K562 (cell line): ENCODE results near the gene PARD6B. TPM values are rescaled to one million over a fixed set of nuclear protein-coding genes. Genes with fewer than 3 reads are reported as not detected.

Source experiments
- BRCA1 ChIP-seq, 2 experiments: fragments of 450-650 bp in 1 of 2; sonication (generic) in 1 of 2; formaldehyde crosslinking in 1 of 2; IDR thresholded peaks; 2 replicates each; pipeline versions ENCODE4 v1.5.0 to v1.6.1; 2017 to 2020; ENCODE audit warnings: mild to moderate bottlenecking in 1 of 2, missing genetic modification reagents in 1 of 2
- CSDE1 ChIP-seq, 2 experiments: fragments of 450-650 bp; IDR thresholded peaks; 2 replicates each; pipeline ENCODE4 v1.6.1; 2016; ENCODE audit warnings: mild to moderate bottlenecking in 1 of 2
- FIP1L1 ChIP-seq: fragments of 200-400 bp; formaldehyde crosslinking; IDR thresholded peaks from 2 replicates; pipeline ENCODE4 v1.6.1; 2018; ENCODE audit warnings: mild to moderate bottlenecking, low read depth, low read length; ENCODE audit not compliant: poor library complexity, severe bottlenecking
- FOXJ2 ChIP-seq: fragments of 200-800 bp; sonication (Bioruptor generic); IDR thresholded peaks from 2 replicates; pipeline ENCODE4 v1.6.1; 2016; ENCODE audit warnings: missing genetic modification characterization, missing compliant biosample characterization
- FOXK1 ChIP-seq: sonication (generic); formaldehyde crosslinking; IDR thresholded peaks from 2 replicates; pipeline ENCODE4 v1.8.0; 2022; ENCODE audit warnings: missing genetic modification reagents, mild to moderate bottlenecking, borderline replicate concordance
- GTF2E2 ChIP-seq: fragments of 200-800 bp; sonication (Bioruptor generic); IDR thresholded peaks from 2 replicates; pipeline ENCODE4 v1.6.1; 2016; ENCODE audit warnings: missing genetic modification characterization, missing compliant biosample characterization
- ILF3 ChIP-seq: fragments of 450-650 bp; IDR thresholded peaks from 2 replicates; pipeline ENCODE4 v1.6.1; 2018; ENCODE audit warnings: antibody characterized with exemption, mild to moderate bottlenecking, moderate library complexity, borderline replicate concordance
- KLF16 ChIP-seq: IDR thresholded peaks from 2 replicates; pipeline ENCODE4 v1.6.1; 2016; ENCODE audit warnings: antibody characterized with exemption
- MIER1 ChIP-seq: fragments of 450-650 bp; IDR thresholded peaks from 2 replicates; pipeline ENCODE4 v1.6.1; 2016; ENCODE audit warnings: antibody characterized with exemption, mild to moderate bottlenecking, low read depth
- POLR2AphosphoS2 ChIP-seq: IDR thresholded peaks from 2 replicates; pipeline ENCODE4 v1.6.1; 2012; ENCODE audit warnings: low read length, improper control_type of control experiment
- RFX5 ChIP-seq: IDR thresholded peaks from 2 replicates; pipeline ENCODE4 v1.6.1; 2011; ENCODE audit warnings: low read depth, mild to moderate bottlenecking, improper control_type of control experiment, low read length
- SOX6 ChIP-seq: fragments of 450-650 bp; IDR thresholded peaks from 2 replicates; pipeline ENCODE4 v1.6.1; 2014; ENCODE audit warnings: mild to moderate bottlenecking
- TCF7L2 ChIP-seq: fragments of 150-350 bp; IDR thresholded peaks from 2 replicates; pipeline ENCODE4 v1.6.1; 2016; ENCODE audit warnings: low read depth, mild to moderate bottlenecking, low read length, moderate library complexity
- ZNF282 ChIP-seq: sonication (generic); formaldehyde crosslinking; IDR thresholded peaks from 2 replicates; pipeline ENCODE4 v1.8.1; 2023; ENCODE audit warnings: missing genetic modification reagents
- ZNF347 ChIP-seq: fragments of 450-650 bp; formaldehyde crosslinking; IDR thresholded peaks from 2 replicates; pipeline ENCODE4 v1.4.0; 2020; ENCODE audit warnings: low read depth, mild to moderate bottlenecking, moderate library complexity
- ZNF766 ChIP-seq: fragments of 200-800 bp; sonication (Bioruptor generic); conservative IDR thresholded peaks from 2 replicates; pipeline ENCODE4 v1.6.1; 2016; ENCODE audit warnings: missing genetic modification characterization, missing compliant biosample characterization
- polyA plus RNA-seq, 8 experiments: library from polyadenylated mRNA; depleted of rRNA in 4 of 8; stranded (reverse) in 5 of 8; unstranded in 3 of 8; fragments of >200 nt; fragmentation: Nextera tagmentation in 2 of 8; fragmentation: Illumina TruSeq in 1 of 8; extraction: Ambion mirVana in 2 of 8; extraction: Trizol in 1 of 8; gene quantifications; 2 replicates each; pipeline versions ENCODE4 v1.2.1 to v1.2.3, GENCODE V29; 2011 to 2014; ENCODE audit warnings: inconsistent platforms in 1 of 8, missing spikeins in 1 of 8
- total RNA-seq, 7 experiments: library from RNA; depleted of rRNA in 6 of 7; stranded (reverse); fragments of >200 nt in 6 of 7; fragmentation: Illumina TruSeq in 2 of 7; extraction: Trizol in 2 of 7; gene quantifications; 2 replicates each; pipeline versions ENCODE4 v1.2.1 to v1.2.3, GENCODE V29; 2011 to 2021; ENCODE audit warnings: low replicate concordance in 1 of 7
- TF ChIP-seq, protein P1 (sequence below): sonication (generic); formaldehyde crosslinking; IDR thresholded peaks from 2 replicates; pipeline ENCODE4 v1.8.0; 2022; ENCODE audit warnings: missing genetic modification reagents, mild to moderate bottlenecking, borderline replicate concordance
- TF ChIP-seq, protein P2 (sequence below), 2 experiments: fragments of 450-650 bp in 1 of 2; sonication (generic) in 1 of 2; formaldehyde crosslinking in 1 of 2; IDR thresholded peaks in 1 of 2; conservative IDR thresholded peaks in 1 of 2; 2 replicates each; pipeline versions ENCODE4 v1.6.1 to v1.8.1; 2016 to 2023; ENCODE audit warnings: mild to moderate bottlenecking in 2 of 2, moderate library complexity in 2 of 2, inconsistent platforms in 1 of 2, missing genetic modification reagents in 1 of 2
- TF ChIP-seq, protein P3 (sequence below): fragments of 250-450 bp; sonication (Bioruptor Pico); IDR thresholded peaks from 2 replicates; pipeline ENCODE4 v1.4.0; 2020
- TF ChIP-seq, protein P4 (sequence below), 2 experiments: fragments of 200-800 bp in 1 of 2; sonication (Bioruptor generic) in 1 of 2; sonication (generic) in 1 of 2; formaldehyde crosslinking in 1 of 2; IDR thresholded peaks in 1 of 2; conservative IDR thresholded peaks in 1 of 2; 2 replicates each; pipeline versions ENCODE4 v1.5.0 to v1.6.1; 2016 to 2020; ENCODE audit warnings: missing compliant biosample characterization in 1 of 2, missing genetic modification characterization in 1 of 2, missing genetic modification reagents in 1 of 2

Gene PARD6B
- total and polyA plus RNA-seq, 9 of the 15 experiments (the other 6 are each of a cell fraction or from before 2014, with no cell fraction given) = 1.7 to 12.3 (median 5.5) TPM

DNA sequence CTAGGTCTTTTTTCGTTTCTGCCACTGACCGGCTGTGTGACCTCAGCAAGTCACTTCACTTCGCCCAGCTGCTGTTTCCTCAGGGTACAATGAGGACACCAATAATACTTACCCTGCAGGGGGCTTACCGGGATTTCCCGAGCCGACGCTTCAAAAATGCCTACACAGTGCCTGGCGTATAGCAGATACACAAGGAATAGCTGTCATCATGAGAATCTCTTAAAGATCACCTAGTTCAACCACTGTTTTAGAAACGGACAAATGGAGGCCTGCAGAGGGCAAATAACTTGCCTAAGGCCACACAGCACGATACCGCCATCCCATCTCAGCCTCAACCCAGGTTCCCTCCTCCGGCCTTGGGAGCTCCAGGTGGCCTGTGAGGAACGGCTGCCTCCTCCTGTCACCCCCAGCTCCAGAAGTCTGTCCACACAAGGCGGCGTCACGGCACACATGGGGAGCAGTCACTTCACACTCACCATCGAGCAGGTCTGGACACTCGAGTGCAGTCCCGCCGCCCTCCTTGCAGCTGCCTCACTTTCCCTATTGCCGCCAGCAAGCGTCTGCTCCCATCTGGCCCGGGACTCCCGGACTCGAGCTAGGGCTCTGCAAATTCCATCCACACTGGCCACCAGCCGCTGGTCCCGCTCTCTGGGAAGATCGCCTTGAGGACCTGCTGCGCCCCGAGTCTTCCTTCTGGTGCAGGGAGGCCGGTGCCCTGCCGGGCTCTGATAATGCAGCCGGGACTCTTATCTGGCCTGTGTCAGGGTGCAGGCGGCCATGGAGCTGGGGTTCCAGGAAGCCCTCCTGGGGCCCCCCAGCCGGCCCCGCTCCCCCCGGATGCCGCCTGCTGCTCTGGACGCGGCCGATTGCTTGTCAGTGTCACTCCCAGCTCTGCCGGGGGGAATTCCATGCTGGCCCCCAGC lies 40.5 kb upstream of the PARD6B start, which contains the start of gene RIPOR3 (continued):
- TF ChIP-seq, protein P1, sequence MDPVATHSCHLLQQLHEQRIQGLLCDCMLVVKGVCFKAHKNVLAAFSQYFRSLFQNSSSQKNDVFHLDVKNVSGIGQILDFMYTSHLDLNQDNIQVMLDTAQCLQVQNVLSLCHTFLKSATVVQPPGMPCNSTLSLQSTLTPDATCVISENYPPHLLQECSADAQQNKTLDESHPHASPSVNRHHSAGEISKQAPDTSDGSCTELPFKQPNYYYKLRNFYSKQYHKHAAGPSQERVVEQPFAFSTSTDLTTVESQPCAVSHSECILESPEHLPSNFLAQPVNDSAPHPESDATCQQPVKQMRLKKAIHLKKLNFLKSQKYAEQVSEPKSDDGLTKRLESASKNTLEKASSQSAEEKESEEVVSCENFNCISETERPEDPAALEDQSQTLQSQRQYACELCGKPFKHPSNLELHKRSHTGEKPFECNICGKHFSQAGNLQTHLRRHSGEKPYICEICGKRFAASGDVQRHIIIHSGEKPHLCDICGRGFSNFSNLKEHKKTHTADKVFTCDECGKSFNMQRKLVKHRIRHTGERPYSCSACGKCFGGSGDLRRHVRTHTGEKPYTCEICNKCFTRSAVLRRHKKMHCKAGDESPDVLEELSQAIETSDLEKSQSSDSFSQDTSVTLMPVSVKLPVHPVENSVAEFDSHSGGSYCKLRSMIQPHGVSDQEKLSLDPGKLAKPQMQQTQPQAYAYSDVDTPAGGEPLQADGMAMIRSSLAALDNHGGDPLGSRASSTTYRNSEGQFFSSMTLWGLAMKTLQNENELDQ (CRISPR knock-in tag) = no peak
- TF ChIP-seq KLF16 = peak; percentile 96
- TF ChIP-seq MIER1 = 0 out of 2 replicates have a peak, but pooled peaks have one; percentile 55
- no peak for TF ChIP-seq BRCA1 (IDR thresholded peaks at IDR 0.05)
- no peak for TF ChIP-seq BRCA1 (CRISPR knock-in tag; IDR thresholded peaks at IDR 0.05)
- TF ChIP-seq POLR2AphosphoS2 = no peak
- TF ChIP-seq, protein P2, sequence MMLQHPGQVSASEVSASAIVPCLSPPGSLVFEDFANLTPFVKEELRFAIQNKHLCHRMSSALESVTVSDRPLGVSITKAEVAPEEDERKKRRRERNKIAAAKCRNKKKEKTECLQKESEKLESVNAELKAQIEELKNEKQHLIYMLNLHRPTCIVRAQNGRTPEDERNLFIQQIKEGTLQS (IDR thresholded peaks at IDR 0.05) = peak; percentile 21; the same call in 1 of the 2 replicates
- TF ChIP-seq, protein P2 (CRISPR knock-in tag; conservative IDR thresholded peaks at IDR 0.05) = no peak
- peak; percentile 62 for TF ChIP-seq FIP1L1
- TF ChIP-seq ZNF347 (CRISPR knock-in tag) = no peak
- TF ChIP-seq, protein P3, sequence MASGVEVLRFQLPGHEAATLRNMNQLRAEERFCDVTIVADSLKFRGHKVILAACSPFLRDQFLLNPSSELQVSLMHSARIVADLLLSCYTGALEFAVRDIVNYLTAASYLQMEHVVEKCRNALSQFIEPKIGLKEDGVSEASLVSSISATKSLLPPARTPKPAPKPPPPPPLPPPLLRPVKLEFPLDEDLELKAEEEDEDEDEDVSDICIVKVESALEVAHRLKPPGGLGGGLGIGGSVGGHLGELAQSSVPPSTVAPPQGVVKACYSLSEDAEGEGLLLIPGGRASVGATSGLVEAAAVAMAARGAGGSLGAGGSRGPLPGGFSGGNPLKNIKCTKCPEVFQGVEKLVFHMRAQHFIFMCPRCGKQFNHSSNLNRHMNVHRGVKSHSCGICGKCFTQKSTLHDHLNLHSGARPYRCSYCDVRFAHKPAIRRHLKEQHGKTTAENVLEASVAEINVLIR = no peak
- no peak for TF ChIP-seq GTF2E2 (tag)
- TF ChIP-seq FOXJ2 (tag) = no peak
- TF ChIP-seq CSDE1 (IDR thresholded peaks at IDR 0.05) = no peak
- TF ChIP-seq ZNF766 (CRISPR knock-in tag) = peak; percentile 77; the same call in 1 of the 2 replicates
- TF ChIP-seq TCF7L2 = no peak
- TF ChIP-seq, protein P4, sequence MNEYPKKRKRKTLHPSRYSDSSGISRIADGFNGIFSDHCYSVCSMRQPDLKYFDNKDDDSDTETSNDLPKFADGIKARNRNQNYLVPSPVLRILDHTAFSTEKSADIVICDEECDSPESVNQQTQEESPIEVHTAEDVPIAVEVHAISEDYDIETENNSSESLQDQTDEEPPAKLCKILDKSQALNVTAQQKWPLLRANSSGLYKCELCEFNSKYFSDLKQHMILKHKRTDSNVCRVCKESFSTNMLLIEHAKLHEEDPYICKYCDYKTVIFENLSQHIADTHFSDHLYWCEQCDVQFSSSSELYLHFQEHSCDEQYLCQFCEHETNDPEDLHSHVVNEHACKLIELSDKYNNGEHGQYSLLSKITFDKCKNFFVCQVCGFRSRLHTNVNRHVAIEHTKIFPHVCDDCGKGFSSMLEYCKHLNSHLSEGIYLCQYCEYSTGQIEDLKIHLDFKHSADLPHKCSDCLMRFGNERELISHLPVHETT (CRISPR knock-in tag; conservative IDR thresholded peaks at IDR 0.05 in 1 of 2, IDR thresholded peaks at IDR 0.05 in 1 of 2) = peak in 1 of 2 experiments; percentile 80; a peak in 2 of 4 replicates
- no peak for TF ChIP-seq FOXK1 (CRISPR knock-in tag)
- no peak for TF ChIP-seq ILF3
- TF ChIP-seq ZNF282 = no peak
- TF ChIP-seq RFX5 = no peak
- TF ChIP-seq SOX6 = peak; percentile 89
